GM21737 (cell line): ENCODE data around the gene OLA1.

Experiments
- ATAC-seq: cut with Tn5 transposase; IDR thresholded peaks from one replicate; pipeline ENCODE4 v1.9.1; 2021; ENCODE audit warnings: mild to moderate bottlenecking, moderate library complexity; ENCODE audit not compliant: unreplicated experiment

Gene OLA1

GRCh38 chr2:174124181-174124580 is 124.2 kb downstream of the OLA1 start:
- ATAC-seq, result no peak

- no peak for ATAC-seq
Observed at GRCh38 chr2:174122185-174122584, 126.1 kb downstream of the OLA1 start.

- ATAC-seq, result no peak
Observed at GRCh38 chr2:174121612-174122011, 126.7 kb downstream of the OLA1 start.

- ATAC-seq, result no peak
Observed at GRCh38 chr2:174121175-174121574, 127.2 kb downstream of the OLA1 start.

- no peak for ATAC-seq
Observed at GRCh38 chr2:174120346-174120745, 128.0 kb downstream of the OLA1 start.

- no peak for ATAC-seq
Observed at GRCh38 chr2:174117951-174118930, 130.1 kb downstream of the OLA1 start.

- ATAC-seq, result no peak
Observed at GRCh38 chr2:174112073-174112472, 136.3 kb downstream of the OLA1 start.

GRCh38 chr2:174108579-174108978 is 139.8 kb downstream of the OLA1 start:
- ATAC-seq, result no peak

- ATAC-seq, result no peak
Observed at GRCh38 chr2:174106736-174107135, 141.6 kb downstream of the OLA1 start.

- no peak for ATAC-seq
Observed at GRCh38 chr2:174094542-174094941, 153.8 kb downstream of the OLA1 start.

- no peak for ATAC-seq
Observed at GRCh38 chr2:174090476-174090875, 157.9 kb downstream of the OLA1 start.

- no peak for ATAC-seq
Observed at GRCh38 chr2:174088706-174089460, 159.4 kb downstream of the OLA1 start.

- no peak for ATAC-seq
Observed at GRCh38 chr2:174086708-174087107, 161.6 kb downstream of the OLA1 start.

GRCh38 chr2:174085781-174086180 is 162.6 kb downstream of the OLA1 start:
- no peak for ATAC-seq

- ATAC-seq, result no peak
Observed at GRCh38 chr2:174083843-174084458, 164.4 kb downstream of the OLA1 start.

GRCh38 chr2:174080672-174081121 is 167.6 kb downstream of the OLA1 start:
- ATAC-seq, result no peak

GRCh38 chr2:174078275-174078674 is 170.1 kb downstream of the OLA1 start:
- ATAC-seq, result no peak

- no peak for ATAC-seq
Observed at GRCh38 chr2:174076975-174077374, 171.4 kb downstream of the OLA1 start.

- ATAC-seq, result no peak
Observed at GRCh38 chr2:174076040-174076439, 172.3 kb downstream of the OLA1 start.

- no peak for ATAC-seq
Observed at GRCh38 chr2:174074831-174075230, 173.5 kb downstream of the OLA1 start.

GRCh38 chr2:174072857-174073256 is 175.5 kb downstream of the OLA1 start:
- no peak for ATAC-seq
